HG03039 (cell line): ENCODE data around the gene TCN2.
"Not testable (repeated sequence)": the region's sequence is repeated elsewhere in the genome, so short reads cannot be mapped to it uniquely, and the experiment has no call there.

Experiments
- ATAC-seq: cut with Tn5 transposase; IDR thresholded peaks from one replicate; pipeline ENCODE4 v1.9.1; 2021; ENCODE audit warnings: mild to moderate bottlenecking, moderate library complexity; ENCODE audit not compliant: unreplicated experiment

Gene TCN2

GRCh38 chr22:30575859-30576258 lies 31.1 kb upstream of the TCN2 start:
- no peak for ATAC-seq

GRCh38 chr22:30578481-30578880 lies 28.5 kb upstream of the TCN2 start:
- ATAC-seq, result no peak

- ATAC-seq, result no peak
These were observed 26.1 kb upstream of the TCN2 start for GRCh38 chr22:30580896-30581295.

GRCh38 chr22:30582051-30582450 lies 24.9 kb upstream of the TCN2 start:
- no peak for ATAC-seq

- ATAC-seq, result no peak
These were observed 24.0 kb upstream of the TCN2 start for GRCh38 chr22:30582788-30583545.

- no peak for ATAC-seq
These were observed 22.5 kb upstream of the TCN2 start for GRCh38 chr22:30584441-30584840.

GRCh38 chr22:30586414-30586813 lies 20.6 kb upstream of the TCN2 start:
- no peak for ATAC-seq

GRCh38 chr22:30591191-30591587 lies 15.8 kb upstream of the TCN2 start:
- no peak for ATAC-seq

- ATAC-seq, result peak; percentile 89
These were observed 15.2 kb upstream of the TCN2 start, which contains the start of gene PES1 for GRCh38 chr22:30591588-30592359. TSS of gene PES1 (minus strand) at chr22:30591910. CDS start at chr22:30591833, 77 bp downstream.

- not testable (repeated sequence) for ATAC-seq
These were observed 14.6 kb upstream of the TCN2 start for GRCh38 chr22:30592360-30592713.

- no peak for ATAC-seq
These were observed 10.8 kb upstream of the TCN2 start for GRCh38 chr22:30596199-30596598.

- no peak for ATAC-seq
These were observed 10.1 kb upstream of the TCN2 start for GRCh38 chr22:30596886-30597285.

- no peak for ATAC-seq
These were observed 8.0 kb upstream of the TCN2 start for GRCh38 chr22:30598986-30599385.

GRCh38 chr22:30600921-30601320 lies 6.1 kb upstream of the TCN2 start:
- ATAC-seq, result no peak

- ATAC-seq, result no peak
These were observed 5.5 kb upstream of the TCN2 start for GRCh38 chr22:30601464-30601863.

GRCh38 chr22:30602049-30602448 lies 4.9 kb upstream of the TCN2 start:
- no peak for ATAC-seq

- ATAC-seq, result no peak
These were observed 3.2 kb upstream of the TCN2 start for GRCh38 chr22:30603801-30604200.

- no peak for ATAC-seq
These were observed 2.3 kb upstream of the TCN2 start for GRCh38 chr22:30604723-30605122.

- no peak for ATAC-seq
These were observed 1.4 kb upstream of the TCN2 start for GRCh38 chr22:30605449-30606110.

GRCh38 chr22:30607300-30607930 lies 441 bp downstream of the TCN2 start:
- ATAC-seq, result no peak

- ATAC-seq, result no peak
These were observed 965 bp downstream of the TCN2 start for GRCh38 chr22:30607939-30608338.
